ENCODE measurements around the gene UNK. TPM values are rescaled to one million over a fixed set of nuclear protein-coding genes. Genes with fewer than 3 reads are reported as not detected.

UNK gene, protein sequence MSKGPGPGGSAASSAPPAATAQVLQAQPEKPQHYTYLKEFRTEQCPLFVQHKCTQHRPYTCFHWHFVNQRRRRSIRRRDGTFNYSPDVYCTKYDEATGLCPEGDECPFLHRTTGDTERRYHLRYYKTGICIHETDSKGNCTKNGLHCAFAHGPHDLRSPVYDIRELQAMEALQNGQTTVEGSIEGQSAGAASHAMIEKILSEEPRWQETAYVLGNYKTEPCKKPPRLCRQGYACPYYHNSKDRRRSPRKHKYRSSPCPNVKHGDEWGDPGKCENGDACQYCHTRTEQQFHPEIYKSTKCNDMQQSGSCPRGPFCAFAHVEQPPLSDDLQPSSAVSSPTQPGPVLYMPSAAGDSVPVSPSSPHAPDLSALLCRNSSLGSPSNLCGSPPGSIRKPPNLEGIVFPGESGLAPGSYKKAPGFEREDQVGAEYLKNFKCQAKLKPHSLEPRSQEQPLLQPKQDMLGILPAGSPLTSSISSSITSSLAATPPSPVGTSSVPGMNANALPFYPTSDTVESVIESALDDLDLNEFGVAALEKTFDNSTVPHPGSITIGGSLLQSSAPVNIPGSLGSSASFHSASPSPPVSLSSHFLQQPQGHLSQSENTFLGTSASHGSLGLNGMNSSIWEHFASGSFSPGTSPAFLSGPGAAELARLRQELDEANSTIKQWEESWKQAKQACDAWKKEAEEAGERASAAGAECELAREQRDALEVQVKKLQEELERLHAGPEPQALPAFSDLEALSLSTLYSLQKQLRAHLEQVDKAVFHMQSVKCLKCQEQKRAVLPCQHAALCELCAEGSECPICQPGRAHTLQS
- total RNA-seq = 16.8 TPM
- long read RNA-seq, transcript UNK-202 (4 exons, 1,312 nt) = major isoform, 5 of 16 reads
- long read RNA-seq, partial matches to known transcripts = 4 of 16 reads
- long read RNA-seq, other reads (novel, unspliced or antisense) = 7 of 16 reads

- DNase-seq (ENCODE audit: low spot score) = peak; percentile 99
- intact Hi-C loops (cut with DNase I) = loop anchor here (1.0 to 5.0 kb wide), 3 partner anchors 43 to 93 kb away; partner anchors contain the start of gene WBP2
These were observed at the start of gene UNK for GRCh38 chr17:75784473-75785015. Gene UNK (plus strand): TSS chr17:75784806. CDS start chr17:75784881, 75 bp downstream.

DNA sequence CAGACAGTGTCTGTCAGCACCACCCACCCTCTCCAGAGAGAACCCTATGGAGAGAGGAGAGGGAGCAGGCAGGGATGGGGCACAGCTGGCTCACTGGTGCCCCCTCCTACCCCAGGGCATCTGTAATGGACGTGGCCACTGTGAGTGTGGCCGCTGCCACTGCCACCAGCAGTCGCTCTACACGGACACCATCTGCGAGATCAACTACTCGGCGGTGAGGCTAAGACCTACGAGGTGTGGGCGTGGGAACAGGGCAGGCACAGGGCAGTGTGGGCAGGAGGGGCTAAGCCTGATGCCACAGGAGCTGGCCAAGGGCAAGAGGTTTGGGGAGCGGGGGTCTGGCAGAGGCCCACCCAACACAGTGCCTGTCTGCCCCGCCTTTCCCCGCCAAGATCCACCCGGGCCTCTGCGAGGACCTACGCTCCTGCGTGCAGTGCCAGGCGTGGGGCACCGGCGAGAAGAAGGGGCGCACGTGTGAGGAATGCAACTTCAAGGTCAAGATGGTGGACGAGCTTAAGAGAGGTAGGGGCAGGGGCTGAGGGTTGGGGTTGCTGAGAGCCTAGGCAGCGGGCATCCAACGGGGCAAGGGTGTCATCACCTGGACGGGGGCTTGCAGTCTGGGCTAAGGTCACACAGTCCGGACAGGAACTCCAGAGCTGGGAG lies 48.3 kb upstream of the UNK start:
- intact Hi-C loops (cut with DNase I) = no loop called here
- DNase-seq (ENCODE audit: low spot score) = no peak

DNA sequence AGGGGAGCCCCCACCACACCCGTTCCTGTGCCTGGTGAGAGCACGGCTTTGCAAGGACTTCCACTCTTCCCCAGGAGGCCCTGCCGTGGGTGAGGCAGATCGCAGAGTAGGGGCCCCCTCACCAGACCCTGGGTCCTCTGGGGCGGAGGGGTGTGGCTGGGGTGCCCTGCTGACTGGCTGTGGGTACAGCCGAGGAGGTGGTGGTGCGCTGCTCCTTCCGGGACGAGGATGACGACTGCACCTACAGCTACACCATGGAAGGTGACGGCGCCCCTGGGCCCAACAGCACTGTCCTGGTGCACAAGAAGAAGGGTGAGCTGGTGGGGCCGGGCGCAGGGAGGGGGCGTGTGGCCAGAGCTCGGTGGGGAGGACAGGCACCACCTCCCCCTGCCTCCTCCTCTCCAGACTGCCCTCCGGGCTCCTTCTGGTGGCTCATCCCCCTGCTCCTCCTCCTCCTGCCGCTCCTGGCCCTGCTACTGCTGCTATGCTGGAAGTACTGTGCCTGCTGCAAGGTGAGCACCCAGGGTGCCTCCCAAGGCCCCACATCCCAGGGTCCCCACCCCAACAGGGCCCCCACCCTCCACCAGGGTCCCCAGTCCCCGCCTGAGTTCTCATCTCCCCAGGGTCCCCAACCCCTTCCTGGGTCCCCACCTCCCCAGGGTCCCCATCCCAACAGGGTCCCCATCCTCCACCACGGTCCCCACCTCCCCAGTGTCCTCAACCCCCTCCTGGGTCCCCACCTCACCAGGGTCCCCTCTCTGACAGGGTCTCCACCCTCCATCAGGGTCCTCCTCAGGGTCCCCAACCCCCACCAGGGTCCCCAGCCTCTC lies 47.3 kb upstream of the UNK start:
- intact Hi-C loops (cut with DNase I) = no loop called here
- DNase-seq (ENCODE audit: low spot score) = no peak

DNA sequence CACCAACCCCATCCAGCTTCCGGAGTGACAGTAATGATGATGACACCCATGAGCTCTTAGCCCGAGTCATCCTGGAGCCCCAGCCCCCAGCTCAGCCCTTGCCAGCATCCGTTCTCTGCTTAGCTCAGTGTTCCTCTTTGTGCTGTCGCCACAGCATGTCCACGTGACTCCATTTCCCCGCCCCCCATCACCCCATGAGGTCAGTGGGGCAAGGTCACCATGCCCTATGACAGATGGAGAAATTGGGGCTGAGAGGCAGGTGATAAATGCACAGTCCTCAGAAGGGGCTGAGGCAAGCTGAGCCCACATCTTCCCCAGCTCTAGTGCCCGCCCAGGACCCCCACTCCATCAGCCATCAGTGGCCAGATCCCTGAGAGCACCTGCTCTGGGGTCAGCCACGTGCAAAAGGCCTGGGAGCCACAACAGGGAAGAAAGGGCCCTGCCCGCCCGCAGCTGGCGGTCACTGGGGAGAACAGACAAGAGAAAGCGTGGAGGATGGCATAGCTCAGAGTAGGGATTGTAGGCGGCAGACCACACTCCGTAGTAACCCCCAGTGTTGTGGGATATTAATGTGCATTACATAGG lies 46.3 kb upstream of the UNK start:
- intact Hi-C loops (cut with DNase I) = no loop called here
- DNase-seq (ENCODE audit: low spot score) = peak; percentile 91

DNA sequence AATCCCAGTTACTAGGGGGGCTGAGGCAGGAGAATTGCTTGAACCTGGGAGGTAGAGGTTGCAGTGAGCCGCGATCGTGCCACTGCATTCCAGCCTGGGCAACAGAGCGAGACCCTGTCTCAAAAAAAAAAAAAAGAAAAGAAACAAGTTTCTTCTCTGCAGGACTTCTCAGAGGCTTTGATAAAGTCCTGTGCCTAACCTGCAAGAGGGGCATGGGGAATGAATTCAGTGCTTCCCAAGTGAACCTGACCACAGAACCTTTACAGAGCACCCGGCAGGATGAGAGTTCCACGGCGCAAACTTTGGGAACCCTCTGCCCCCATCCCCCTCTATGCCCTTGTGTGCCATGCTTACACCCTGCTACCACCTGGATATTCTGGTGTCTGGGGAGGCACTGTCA lies 45.4 kb upstream of the UNK start:
- DNase-seq (ENCODE audit: low spot score) = no peak
- intact Hi-C loops (cut with DNase I) = no loop called here

DNA sequence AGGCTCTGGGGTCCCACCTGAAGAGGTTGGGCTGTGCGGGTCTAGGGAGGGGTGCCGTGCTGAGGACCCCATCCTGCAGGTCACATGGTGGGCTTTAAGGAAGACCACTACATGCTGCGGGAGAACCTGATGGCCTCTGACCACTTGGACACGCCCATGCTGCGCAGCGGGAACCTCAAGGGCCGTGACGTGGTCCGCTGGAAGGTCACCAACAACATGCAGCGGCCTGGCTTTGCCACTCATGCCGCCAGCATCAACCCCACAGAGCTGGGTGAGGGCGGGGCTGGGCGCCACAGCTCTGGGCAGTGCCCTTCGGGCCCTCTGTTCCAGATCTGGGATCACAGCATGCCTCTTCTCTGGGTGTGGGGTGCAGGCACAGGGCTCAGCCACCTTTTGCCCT lies 44.8 kb upstream of the UNK start:
- intact Hi-C loops (cut with DNase I) = no loop called here
- no peak for DNase-seq (ENCODE audit: low spot score)

GRCh38 chr17:75740215-75740614 lies 44.4 kb upstream of the UNK start:
- DNase-seq (ENCODE audit: low spot score) = no peak
- intact Hi-C loops (cut with DNase I) = no loop called here

DNA sequence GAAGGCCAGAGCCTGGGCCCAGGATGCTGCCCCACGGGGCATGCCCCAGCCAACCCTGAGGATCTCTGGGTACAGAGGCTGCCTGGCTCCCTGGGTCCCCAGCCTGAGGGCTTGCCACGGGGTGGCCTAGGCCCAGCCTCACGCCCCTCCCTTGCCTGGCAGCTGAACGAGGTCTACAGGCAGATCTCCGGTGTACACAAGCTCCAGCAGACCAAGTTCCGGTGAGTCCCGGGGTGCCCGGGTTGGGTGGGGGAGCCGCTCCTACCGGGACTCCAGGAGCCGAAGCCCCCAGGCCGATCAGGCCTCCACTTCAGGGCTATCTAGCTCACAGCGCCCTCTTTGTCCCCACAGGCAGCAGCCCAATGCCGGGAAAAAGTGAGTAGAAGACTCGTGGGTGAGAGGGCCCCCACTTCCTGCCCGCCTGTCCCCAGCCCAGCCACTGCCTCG lies 44.0 kb upstream of the UNK start:
- intact Hi-C loops (cut with DNase I) = no loop called here
- no peak for DNase-seq (ENCODE audit: low spot score)

DNA sequence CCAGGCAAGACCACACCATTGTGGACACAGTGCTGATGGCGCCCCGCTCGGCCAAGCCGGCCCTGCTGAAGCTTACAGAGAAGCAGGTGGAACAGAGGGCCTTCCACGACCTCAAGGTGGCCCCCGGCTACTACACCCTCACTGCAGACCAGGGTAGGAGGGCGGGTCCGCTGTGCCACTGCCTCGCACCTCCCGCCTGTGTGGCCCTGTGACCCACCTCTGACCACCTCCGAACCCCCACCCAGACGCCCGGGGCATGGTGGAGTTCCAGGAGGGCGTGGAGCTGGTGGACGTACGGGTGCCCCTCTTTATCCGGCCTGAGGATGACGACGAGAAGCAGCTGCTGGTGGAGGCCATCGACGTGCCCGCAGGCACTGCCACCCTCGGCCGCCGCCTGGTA lies 42.3 kb upstream of the UNK start:
- DNase-seq (ENCODE audit: low spot score) = no peak
- intact Hi-C loops (cut with DNase I) = no loop called here

GRCh38 chr17:75743625-75744206 lies 40.9 kb upstream of the UNK start:
- no peak for DNase-seq (ENCODE audit: low spot score)
- intact Hi-C loops (cut with DNase I) = no loop called here

DNA sequence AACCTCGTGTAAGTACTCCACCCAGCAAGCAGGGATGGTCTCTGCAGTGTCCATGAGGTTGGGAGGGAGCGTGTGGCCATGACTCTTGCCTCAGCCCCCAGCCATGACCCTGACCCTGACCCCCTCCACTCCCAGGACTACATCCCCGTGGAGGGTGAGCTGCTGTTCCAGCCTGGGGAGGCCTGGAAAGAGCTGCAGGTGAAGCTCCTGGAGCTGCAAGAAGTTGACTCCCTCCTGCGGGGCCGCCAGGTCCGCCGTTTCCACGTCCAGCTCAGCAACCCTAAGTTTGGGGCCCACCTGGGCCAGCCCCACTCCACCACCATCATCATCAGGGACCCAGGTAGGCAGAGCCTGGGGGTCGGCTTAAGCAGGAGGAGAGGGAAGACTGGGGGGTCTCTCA lies 35.9 kb upstream of the UNK start:
- intact Hi-C loops (cut with DNase I) = loop anchor here (1.0 to 2.0 kb wide), 2 partner anchors 70 to 115 kb away; partner anchors contain the start of gene SMIM5
- no peak for DNase-seq (ENCODE audit: low spot score)

DNA sequence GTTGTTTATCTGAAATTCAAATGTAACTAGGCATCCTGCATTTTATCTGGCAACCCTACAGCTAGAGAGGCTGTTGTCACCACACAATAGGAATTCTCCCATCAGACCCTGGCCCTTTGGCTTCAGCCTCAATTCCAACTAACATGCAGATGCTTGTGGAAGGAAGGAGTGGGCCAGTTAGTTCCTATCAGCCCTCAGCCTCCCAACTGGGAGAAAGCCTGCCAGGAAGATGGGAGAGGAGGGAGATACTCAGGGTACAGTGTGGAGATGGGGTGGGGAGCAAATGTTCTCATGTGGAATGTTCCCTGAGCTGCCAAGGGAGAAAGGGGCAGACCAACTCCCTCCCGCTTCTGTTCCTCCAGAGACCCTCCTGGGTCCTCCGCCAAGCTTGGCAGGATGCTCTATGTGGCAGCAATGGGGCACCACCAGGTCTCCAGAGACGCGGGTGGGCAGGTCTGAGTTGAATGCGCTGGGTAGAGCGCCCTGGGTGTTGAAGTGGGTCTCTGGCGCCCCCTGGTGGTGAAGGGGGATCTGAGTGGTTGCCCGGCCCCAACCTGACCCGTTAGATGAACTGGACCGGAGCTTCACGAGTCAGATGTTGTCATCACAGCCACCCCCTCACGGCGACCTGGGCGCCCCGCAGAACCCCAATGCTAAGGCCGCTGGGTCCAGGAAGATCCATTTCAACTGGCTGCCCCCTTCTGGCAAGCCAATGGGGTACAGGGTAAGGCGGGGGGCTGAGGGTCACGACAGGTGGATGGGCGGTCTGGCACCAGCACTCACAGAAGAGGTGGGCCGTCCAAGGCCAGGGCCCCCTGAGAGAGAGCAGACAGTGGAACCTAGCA lies 34.8 kb upstream of the UNK start:
- DNase-seq (ENCODE audit: low spot score) = peak; percentile 95
- intact Hi-C loops (cut with DNase I) = loop anchor here (2.0 kb wide), 1 partner anchor 71 kb away; no protein-coding TSS in a partner anchor

GRCh38 chr17:75750661-75751423 lies 33.8 kb upstream of the UNK start:
- DNase-seq (ENCODE audit: low spot score) = no peak
- intact Hi-C loops (cut with DNase I) = no loop called here

DNA sequence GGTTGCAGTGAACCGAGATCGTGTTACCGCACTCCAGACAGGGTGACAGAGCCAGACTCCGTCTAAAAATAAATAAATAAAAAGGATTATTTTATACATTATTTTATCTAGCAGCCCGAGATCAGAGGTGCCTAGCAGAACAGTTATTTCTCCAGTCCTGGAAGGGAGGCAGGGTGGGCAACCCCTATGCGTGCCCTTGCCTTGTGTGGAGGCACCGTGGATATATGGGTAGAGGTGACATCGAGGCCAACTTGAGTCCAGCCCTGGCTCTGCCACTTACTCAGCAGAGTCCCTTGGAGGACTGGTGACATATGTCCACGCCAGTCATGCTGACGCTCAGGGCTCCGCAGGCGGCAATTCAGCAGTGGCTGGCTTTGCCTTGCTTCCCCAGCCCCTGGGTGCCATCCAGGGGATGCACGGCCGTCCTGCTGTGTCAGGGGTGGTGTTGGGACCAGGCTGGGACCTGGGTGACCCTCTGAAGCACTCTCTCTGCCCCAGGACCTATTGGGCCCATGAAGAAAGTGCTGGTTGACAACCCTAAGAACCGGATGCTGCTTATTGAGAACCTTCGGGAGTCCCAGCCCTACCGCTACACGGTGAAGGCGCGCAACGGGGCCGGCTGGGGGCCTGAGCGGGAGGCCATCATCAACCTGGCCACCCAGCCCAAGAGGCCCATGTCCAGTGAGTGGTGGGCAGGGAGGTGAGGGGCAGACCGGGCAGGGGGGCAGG lies 32.8 kb upstream of the UNK start:
- intact Hi-C loops (cut with DNase I) = no loop called here
- no peak for DNase-seq (ENCODE audit: low spot score)

DNA sequence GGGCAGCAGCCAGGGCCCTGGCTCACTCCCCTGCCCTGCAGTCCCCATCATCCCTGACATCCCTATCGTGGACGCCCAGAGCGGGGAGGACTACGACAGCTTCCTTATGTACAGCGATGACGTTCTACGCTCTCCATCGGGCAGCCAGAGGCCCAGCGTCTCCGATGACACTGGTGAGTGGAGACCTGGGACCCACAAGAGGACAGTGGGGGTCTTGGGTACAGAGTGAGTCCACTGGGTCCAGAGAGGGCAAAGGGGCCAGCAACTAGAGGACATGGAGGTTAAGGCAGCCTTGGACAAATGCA lies 32.2 kb upstream of the UNK start:
- intact Hi-C loops (cut with DNase I) = no loop called here

More for the DNA sequence above, 32.2 kb upstream of the UNK start:
- no peak for DNase-seq (ENCODE audit: low spot score)
